A549 (cell line): Measurements from ENCODE around the gene ITPR3. TPM values are rescaled to one million over a fixed set of nuclear protein-coding genes. Genes with fewer than 3 reads are reported as not detected.

Source experiments
- ATAC-seq, 2 experiments: fragments of 200-7000 bp in 1 of 2; fragments of >200 bp in 1 of 2; cut with Nextera tagmentation in 1 of 2; cut with Tn5 transposase in 1 of 2; 3 replicates each; pipeline versions ENCODE4 v1.8.0 to v1.9.1; 2018 to 2020; ENCODE audit warnings: mild to moderate bottlenecking in 1 of 2, moderate library complexity in 1 of 2
- CTCF ChIA-PET: fragments of 300-600 bp; sonication (Branson Sonifier 250); formaldehyde crosslinking; extraction: SDS; loops from one replicate; lab custom pipeline; 2021; ENCODE audit warnings: antibody characterized with exemption, inconsistent platforms; lab: Yijun Ruan, JAX
- POLR2A ChIA-PET: fragments of 350-600 bp; formaldehyde crosslinking; extraction: SDS; loops from one replicate; lab custom pipeline; 2021; ENCODE audit warnings: antibody characterized with exemption, inconsistent platforms; lab: Yijun Ruan, JAX
- DNase-seq, 2 experiments: peaks; one replicate each; pipeline versions ENCODE4 v3.0.0 to v3.0.0-alpha.2; 2011 to 2016; ENCODE audit warnings: low read depth in 1 of 2, low spot score in 1 of 2
- FAIRE-seq: peaks from 2 replicates; lab custom pipeline; 2011; peaks lifted over from hg19 to GRCh38; lab: Jason Lieb, UNC
- H3K27ac ChIP-seq, 2 experiments: fragments of >200 bp; sonication (Bioruptor Twin); formaldehyde crosslinking; 3 replicates each; pipeline ENCODE4 v1.5.1; 2016 to 2017
- H3K4me1 ChIP-seq: fragments of >200 bp; sonication (Bioruptor Twin); formaldehyde crosslinking; 3 replicates; pipeline ENCODE4 v1.6.1; 2016
- H3K4me2 ChIP-seq: fragments of >200 bp; sonication (Bioruptor Twin); formaldehyde crosslinking; 3 replicates; pipeline ENCODE4 v1.6.1; 2016
- H3K4me3 ChIP-seq: fragments of >200 bp; sonication (Bioruptor Twin); formaldehyde crosslinking; 3 replicates; pipeline ENCODE4 v1.5.1; 2016
- H3K9me3 ChIP-seq: fragments of >200 bp; sonication (Bioruptor Twin); formaldehyde crosslinking; 3 replicates; pipeline ENCODE4 v1.6.1; 2016
- CBX2 ChIP-seq: fragments of 200-600 bp; sonication (generic); IDR thresholded peaks from 2 replicates; pipeline ENCODE4 v1.6.1; 2016; ENCODE audit warnings: low read depth, mild to moderate bottlenecking, borderline replicate concordance
- CEBPB ChIP-seq, 2 experiments: fragments of >200 bp in 1 of 2; sonication (Bioruptor Twin) in 1 of 2; formaldehyde crosslinking in 1 of 2; IDR thresholded peaks; 2 replicates each; pipeline ENCODE4 v1.6.1; 2012 to 2016
- CHD2 ChIP-seq: fragments of 150-350 bp; IDR thresholded peaks from 2 replicates; pipeline ENCODE4 v1.6.1; 2014; ENCODE audit warnings: low read length; ENCODE audit not compliant: partially characterized antibody
- EHF ChIP-seq: fragments of 250-450 bp; sonication (Bioruptor Pico); IDR thresholded peaks from 2 replicates; pipeline ENCODE4 v1.5.0; 2020; ENCODE audit warnings: mild to moderate bottlenecking
- EHMT2 ChIP-seq: fragments of 200-600 bp; sonication (generic); IDR thresholded peaks from 2 replicates; pipeline ENCODE4 v1.6.1; 2016; ENCODE audit warnings: antibody characterized with exemption, low read depth, mild to moderate bottlenecking, moderate library complexity
- EP300 ChIP-seq, 2 experiments: fragments of >200 bp; sonication (Bioruptor Twin); formaldehyde crosslinking; IDR thresholded peaks; 2 replicates in 1 of 2; 3 replicates in 1 of 2; pipeline ENCODE4 v1.6.1; 2016 to 2017
- ESRRA ChIP-seq: fragments of 150-350 bp; IDR thresholded peaks from 2 replicates; pipeline ENCODE4 v1.6.1; 2014; ENCODE audit warnings: mild to moderate bottlenecking, low read length, borderline replicate concordance
- HDAC2 ChIP-seq: fragments of 200-600 bp; sonication (generic); IDR thresholded peaks from 2 replicates; pipeline ENCODE4 v1.6.1; 2016
- JUN ChIP-seq, 2 experiments: fragments of >200 bp; sonication (Bioruptor Twin); formaldehyde crosslinking; IDR thresholded peaks; 2 replicates in 1 of 2; 3 replicates in 1 of 2; pipeline ENCODE4 v1.6.1; 2016 to 2017
- RAD21 ChIP-seq, 2 experiments: fragments of >200 bp in 1 of 2; sonication (Bioruptor Twin) in 1 of 2; formaldehyde crosslinking in 1 of 2; IDR thresholded peaks in 1 of 2; conservative IDR thresholded peaks in 1 of 2; 2 replicates in 1 of 2; 3 replicates in 1 of 2; pipeline ENCODE4 v1.6.1; 2012 to 2018; ENCODE audit warnings: inconsistent platforms in 1 of 2
- SMC3 ChIP-seq: fragments of >200 bp; sonication (Bioruptor Twin); formaldehyde crosslinking; IDR thresholded peaks from 3 replicates; pipeline ENCODE4 v1.6.1; 2018; ENCODE audit warnings: inconsistent platforms
- ZC3H11A ChIP-seq: fragments of 450-650 bp; IDR thresholded peaks from 2 replicates; pipeline ENCODE4 v1.6.1; 2014; ENCODE audit warnings: antibody characterized with exemption, mild to moderate bottlenecking
- ZNF302 ChIP-seq: fragments of 250-450 bp; sonication (Bioruptor Pico); IDR thresholded peaks from 2 replicates; pipeline ENCODE4 v1.9.0; 2021; ENCODE audit warnings: inconsistent platforms, mild to moderate bottlenecking, moderate library complexity
- WGBS: methylation state at CpG from one replicate; pipeline ENCODE4 v1.1.6; 2017; ENCODE audit errors: missing lambda C conversion rate; 5-methylcytosine and 5-hydroxymethylcytosine counted together
- polyA plus RNA-seq, 4 experiments: library from polyadenylated mRNA; depleted of rRNA in 3 of 4; stranded (reverse); fragments of >200 nt; fragmentation: RNase III in 1 of 4; extraction: RNeasy Plus Mini Kit Qiagen cat#74134 plus additional on column Dnase treatment in 1 of 4; gene quantifications; 2 replicates in 3 of 4; 3 replicates in 1 of 4; pipeline ENCODE4 v1.2.3, GENCODE V29; 2011 to 2017
- TF ChIP-seq, protein P1 (sequence below): IDR thresholded peaks from 2 replicates; pipeline ENCODE4 v1.6.1; 2012
- TF ChIP-seq, protein P2 (sequence below): fragments of 250-450 bp; sonication (Bioruptor Pico); IDR thresholded peaks from 2 replicates; pipeline ENCODE4 v1.5.0; 2021; ENCODE audit warnings: mild to moderate bottlenecking, moderate library complexity, borderline replicate concordance
- TF ChIP-seq, protein P3 (sequence below): fragments of >200 bp; sonication (Bioruptor Twin); formaldehyde crosslinking; IDR thresholded peaks from 3 replicates; pipeline ENCODE4 v1.5.1; 2016
- TF ChIP-seq, protein P4 (sequence below): fragments of 200-600 bp; sonication (generic); IDR thresholded peaks from 2 replicates; pipeline ENCODE4 v1.6.1; 2016; ENCODE audit warnings: antibody characterized with exemption, mild to moderate bottlenecking, moderate library complexity

Gene ITPR3
- polyA plus RNA-seq, 2 of the 4 experiments (the other 2 are of a cell fraction): 17.6 to 20.8 TPM

DNA sequence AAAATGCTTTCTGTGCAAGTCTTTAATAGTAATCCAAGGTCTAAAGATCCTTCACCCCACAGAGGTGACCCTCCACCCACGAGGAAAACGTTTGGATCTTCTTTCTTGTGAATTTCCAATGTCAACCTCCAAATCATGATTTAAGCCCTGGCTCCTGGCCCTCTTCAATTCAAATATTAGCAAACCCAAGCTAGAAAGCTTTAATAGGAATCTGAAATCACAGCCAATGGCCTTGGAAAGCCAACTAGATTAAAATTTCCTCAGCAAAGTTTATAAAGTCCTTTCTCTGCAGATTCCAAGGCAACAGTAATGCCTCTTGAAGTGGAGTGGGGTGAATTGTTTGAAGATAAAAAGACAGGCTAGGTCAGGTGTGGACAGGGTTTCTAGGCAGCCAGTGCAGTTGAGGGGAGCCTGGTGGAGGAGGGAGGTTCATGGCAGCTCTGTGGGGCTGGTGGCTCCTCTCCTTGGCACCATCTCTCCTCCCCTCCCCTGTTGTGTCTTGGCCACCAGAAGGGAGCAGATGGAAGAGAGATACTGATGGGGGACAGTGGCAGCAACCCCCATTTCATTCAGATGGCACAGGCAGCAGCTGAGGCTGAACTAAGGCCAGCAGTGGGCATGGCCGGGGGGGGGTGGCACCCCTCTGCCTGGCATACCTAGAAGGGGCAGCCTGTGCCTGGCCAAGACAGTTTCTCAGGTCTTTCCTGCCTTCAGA, 102.4 kb downstream of the ITPR3 start:
- no peaks in the 10 kb centered on the region for H3K4me1 ChIP-seq
- ChIA-PET POLR2A (no interaction called here), CTCF (interaction anchor here (1.0 to 2.9 kb wide), 6 partner anchors 12 to 68 kb away, joined by 3 to 18 read pairs (median 7); partner anchors contain the start of gene UQCC2)
- H3K4me3 ChIP-seq: no peak overlapping the region
- TF ChIP-seq, protein P1, sequence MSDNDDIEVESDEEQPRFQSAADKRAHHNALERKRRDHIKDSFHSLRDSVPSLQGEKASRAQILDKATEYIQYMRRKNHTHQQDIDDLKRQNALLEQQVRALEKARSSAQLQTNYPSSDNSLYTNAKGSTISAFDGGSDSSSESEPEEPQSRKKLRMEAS: no peak
- no peak for TF ChIP-seq EHMT2
- TF ChIP-seq, protein P2, sequence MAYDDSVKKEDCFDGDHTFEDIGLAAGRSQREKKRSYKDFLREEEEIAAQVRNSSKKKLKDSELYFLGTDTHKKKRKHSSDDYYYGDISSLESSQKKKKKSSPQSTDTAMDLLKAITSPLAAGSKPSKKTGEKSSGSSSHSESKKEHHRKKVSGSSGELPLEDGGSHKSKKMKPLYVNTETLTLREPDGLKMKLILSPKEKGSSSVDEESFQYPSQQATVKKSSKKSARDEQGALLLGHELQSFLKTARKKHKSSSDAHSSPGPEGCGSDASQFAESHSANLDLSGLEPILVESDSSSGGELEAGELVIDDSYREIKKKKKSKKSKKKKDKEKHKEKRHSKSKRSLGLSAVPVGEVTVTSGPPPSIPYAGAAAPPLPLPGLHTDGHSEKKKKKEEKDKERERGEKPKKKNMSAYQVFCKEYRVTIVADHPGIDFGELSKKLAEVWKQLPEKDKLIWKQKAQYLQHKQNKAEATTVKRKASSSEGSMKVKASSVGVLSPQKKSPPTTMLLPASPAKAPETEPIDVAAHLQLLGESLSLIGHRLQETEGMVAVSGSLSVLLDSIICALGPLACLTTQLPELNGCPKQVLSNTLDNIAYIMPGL (CRISPR knock-in tag): no peak
- no peak for TF ChIP-seq EHF (CRISPR knock-in tag)
- TF ChIP-seq, protein P3, sequence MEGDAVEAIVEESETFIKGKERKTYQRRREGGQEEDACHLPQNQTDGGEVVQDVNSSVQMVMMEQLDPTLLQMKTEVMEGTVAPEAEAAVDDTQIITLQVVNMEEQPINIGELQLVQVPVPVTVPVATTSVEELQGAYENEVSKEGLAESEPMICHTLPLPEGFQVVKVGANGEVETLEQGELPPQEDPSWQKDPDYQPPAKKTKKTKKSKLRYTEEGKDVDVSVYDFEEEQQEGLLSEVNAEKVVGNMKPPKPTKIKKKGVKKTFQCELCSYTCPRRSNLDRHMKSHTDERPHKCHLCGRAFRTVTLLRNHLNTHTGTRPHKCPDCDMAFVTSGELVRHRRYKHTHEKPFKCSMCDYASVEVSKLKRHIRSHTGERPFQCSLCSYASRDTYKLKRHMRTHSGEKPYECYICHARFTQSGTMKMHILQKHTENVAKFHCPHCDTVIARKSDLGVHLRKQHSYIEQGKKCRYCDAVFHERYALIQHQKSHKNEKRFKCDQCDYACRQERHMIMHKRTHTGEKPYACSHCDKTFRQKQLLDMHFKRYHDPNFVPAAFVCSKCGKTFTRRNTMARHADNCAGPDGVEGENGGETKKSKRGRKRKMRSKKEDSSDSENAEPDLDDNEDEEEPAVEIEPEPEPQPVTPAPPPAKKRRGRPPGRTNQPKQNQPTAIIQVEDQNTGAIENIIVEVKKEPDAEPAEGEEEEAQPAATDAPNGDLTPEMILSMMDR: no peak
- TF ChIP-seq SMC3: no peak
- no peak for TF ChIP-seq CHD2
- no peak for TF ChIP-seq CBX2
- no peak for TF ChIP-seq HDAC2
- TF ChIP-seq ZC3H11A: no peak
- TF ChIP-seq EP300 (IDR thresholded peaks at IDR 0.05): no peak
- TF ChIP-seq ESRRA: no peak
- TF ChIP-seq JUN (IDR thresholded peaks at IDR 0.05): no peak
- TF ChIP-seq, protein P4, sequence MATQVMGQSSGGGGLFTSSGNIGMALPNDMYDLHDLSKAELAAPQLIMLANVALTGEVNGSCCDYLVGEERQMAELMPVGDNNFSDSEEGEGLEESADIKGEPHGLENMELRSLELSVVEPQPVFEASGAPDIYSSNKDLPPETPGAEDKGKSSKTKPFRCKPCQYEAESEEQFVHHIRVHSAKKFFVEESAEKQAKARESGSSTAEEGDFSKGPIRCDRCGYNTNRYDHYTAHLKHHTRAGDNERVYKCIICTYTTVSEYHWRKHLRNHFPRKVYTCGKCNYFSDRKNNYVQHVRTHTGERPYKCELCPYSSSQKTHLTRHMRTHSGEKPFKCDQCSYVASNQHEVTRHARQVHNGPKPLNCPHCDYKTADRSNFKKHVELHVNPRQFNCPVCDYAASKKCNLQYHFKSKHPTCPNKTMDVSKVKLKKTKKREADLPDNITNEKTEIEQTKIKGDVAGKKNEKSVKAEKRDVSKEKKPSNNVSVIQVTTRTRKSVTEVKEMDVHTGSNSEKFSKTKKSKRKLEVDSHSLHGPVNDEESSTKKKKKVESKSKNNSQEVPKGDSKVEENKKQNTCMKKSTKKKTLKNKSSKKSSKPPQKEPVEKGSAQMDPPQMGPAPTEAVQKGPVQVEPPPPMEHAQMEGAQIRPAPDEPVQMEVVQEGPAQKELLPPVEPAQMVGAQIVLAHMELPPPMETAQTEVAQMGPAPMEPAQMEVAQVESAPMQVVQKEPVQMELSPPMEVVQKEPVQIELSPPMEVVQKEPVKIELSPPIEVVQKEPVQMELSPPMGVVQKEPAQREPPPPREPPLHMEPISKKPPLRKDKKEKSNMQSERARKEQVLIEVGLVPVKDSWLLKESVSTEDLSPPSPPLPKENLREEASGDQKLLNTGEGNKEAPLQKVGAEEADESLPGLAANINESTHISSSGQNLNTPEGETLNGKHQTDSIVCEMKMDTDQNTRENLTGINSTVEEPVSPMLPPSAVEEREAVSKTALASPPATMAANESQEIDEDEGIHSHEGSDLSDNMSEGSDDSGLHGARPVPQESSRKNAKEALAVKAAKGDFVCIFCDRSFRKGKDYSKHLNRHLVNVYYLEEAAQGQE: no peak
- TF ChIP-seq CEBPB (IDR thresholded peaks at IDR 0.05): no peak
- no peak for TF ChIP-seq ZNF302 (CRISPR knock-in tag)
- no peak for TF ChIP-seq RAD21 (conservative IDR thresholded peaks at IDR 0.05 in 1 of 2, IDR thresholded peaks at IDR 0.05 in 1 of 2)
- FAIRE-seq (no peak), ATAC-seq (no peak), DNase-seq (no peak)
- no peak overlapping the region for H3K4me2 ChIP-seq
- H3K27ac ChIP-seq: no peak overlapping the region
- 19% methylated on average over 2 of the region's 3 CpGs for WGBS
- H3K9me3 ChIP-seq: no peaks in the 10 kb centered on the region
